HCT116 (cell line): ENCODE data around the gene OR5K4. TPM values are rescaled to one million over a fixed set of nuclear protein-coding genes. Genes with fewer than 3 reads are reported as not detected.

Experiments used
- ATAC-seq: fragments of 200-7000 bp; cut with Tn5 transposase; 2 replicates; pipeline ENCODE4 v1.9.1; 2020; ENCODE audit warnings: mild to moderate bottlenecking, moderate library complexity
- BruUV-seq: library from RNA; stranded (reverse); fragments of 400-500 nt; replicated peaks from 2 replicates; lab custom pipeline; 2021; lab: Mats Ljungman, UMichigan
- CTCF ChIA-PET: fragments of 300-600 bp; sonication (Branson Sonifier 250); formaldehyde crosslinking; loops from one replicate; lab custom pipeline; 2021; ENCODE audit warnings: antibody characterized with exemption; lab: Charles Lee
- POLR2A ChIA-PET: fragments of 300-600, 350-600 bp; sonication (Branson Sonifier 250); formaldehyde crosslinking; loops from one replicate; lab custom pipeline; 2021; ENCODE audit warnings: antibody characterized with exemption; lab: Charles Lee
- RAD21 ChIA-PET, 2 experiments: fragments of 300-600 bp; sonication (Branson Sonifier 250); formaldehyde crosslinking; loops; one replicate each; lab custom pipeline; 2023; ENCODE audit warnings: low total read pairs in 2 of 2; ENCODE audit not compliant: uncharacterized antibody in 2 of 2, unreplicated experiment in 2 of 2, low non-redundant PET in 1 of 2; lab: Charles Lee
- DNase-seq: peaks from one replicate; pipeline ENCODE4 v3.0.0-alpha.2; 2010; ENCODE audit warnings: low read depth, low spot score
- H2AFZ ChIP-seq: fragments of 200-600 bp; shearing (Covaris generic), sonication (generic); 2 replicates; pipeline ENCODE4 v1.6.1; 2017; ENCODE audit warnings: low read depth, mixed run types, mixed read lengths, antibody characterized with exemption, low read length; ENCODE audit not compliant: poor library complexity, severe bottlenecking
- H3K27ac ChIP-seq: 2 replicates; pipeline ENCODE4 v1.5.1; 2012; ENCODE audit warnings: low read depth, low read length
- H3K27me3 ChIP-seq: fragments of 200-600 bp; sonication (generic); 2 replicates; pipeline ENCODE4 v1.6.1; 2016; ENCODE audit warnings: mixed run types, low read length, mixed read lengths; ENCODE audit not compliant: insufficient read depth
- H3K36me3 ChIP-seq, 2 experiments: fragments of 200-500 bp in 1 of 2; fragments of 200-600 bp in 1 of 2; sonication (Bioruptor generic) in 1 of 2; sonication (generic) in 1 of 2; 2 replicates each; pipeline versions ENCODE4 v1.5.1 to v1.6.1; 2014 to 2016; ENCODE audit warnings: low read length in 2 of 2, inconsistent platforms in 1 of 2, mixed read lengths in 1 of 2, mixed run types in 1 of 2; ENCODE audit not compliant: insufficient read depth in 2 of 2, control insufficient read depth in 1 of 2
- H3K4me1 ChIP-seq, 2 experiments: fragments of 200-600 bp in 1 of 2; sonication (generic) in 1 of 2; 2 replicates each; pipeline versions ENCODE4 v1.5.1 to v1.6.1; 2012 to 2017; ENCODE audit warnings: low read length in 2 of 2, inconsistent platforms in 1 of 2, mild to moderate bottlenecking in 1 of 2, mixed read lengths in 1 of 2, mixed run types in 1 of 2, moderate library complexity in 1 of 2; ENCODE audit not compliant: insufficient read depth in 2 of 2, control insufficient read depth in 1 of 2
- H3K4me2 ChIP-seq: fragments of 200-600 bp; sonication (generic); 2 replicates; pipeline ENCODE4 v1.6.1; 2017; ENCODE audit warnings: mixed run types, low read length, mixed read lengths
- H3K4me3 ChIP-seq, 2 experiments: fragments of 200-600 bp in 1 of 2; sonication (generic) in 1 of 2; replicated peaks in 1 of 2; 2 replicates each; pipeline ENCODE4 v1.5.1; 2011 to 2016; ENCODE audit warnings: low read length in 2 of 2, control low read depth in 1 of 2, low read depth in 1 of 2, mild to moderate bottlenecking in 1 of 2, mixed read lengths in 1 of 2, mixed run types in 1 of 2
- H3K79me2 ChIP-seq: fragments of 200-600 bp; sonication (generic); 2 replicates; pipeline ENCODE4 v1.6.1; 2017; ENCODE audit warnings: mild to moderate bottlenecking, mixed run types, low read length, moderate library complexity, mixed read lengths; ENCODE audit not compliant: insufficient read depth
- H3K9ac ChIP-seq: fragments of 200-600 bp; sonication (generic); 2 replicates; pipeline ENCODE4 v1.6.1; 2016; ENCODE audit warnings: low read length, mixed read lengths
- H3K9me2 ChIP-seq: fragments of 200-600 bp; sonication (generic), shearing (Covaris generic); 2 replicates; pipeline ENCODE4 v1.6.1; 2017; ENCODE audit warnings: mixed run types, mild to moderate bottlenecking, moderate library complexity; ENCODE audit not compliant: insufficient read depth
- H3K9me3 ChIP-seq, 2 experiments: fragments of 200-500 bp in 1 of 2; fragments of 200-600 bp in 1 of 2; sonication (Bioruptor generic) in 1 of 2; sonication (generic) in 1 of 2; 2 replicates each; pipeline ENCODE4 v1.6.1; 2014 to 2017; ENCODE audit warnings: low read length in 2 of 2, mixed read lengths in 2 of 2, inconsistent platforms in 1 of 2, low read depth in 1 of 2, mild to moderate bottlenecking in 1 of 2, mixed run types in 1 of 2, moderate library complexity in 1 of 2; ENCODE audit not compliant: control insufficient read depth in 1 of 2, insufficient read depth in 1 of 2
- H4K20me1 ChIP-seq: fragments of 200-600 bp; sonication (generic), shearing (Covaris generic); 2 replicates; pipeline ENCODE4 v1.6.1; 2017; ENCODE audit warnings: mixed run types, mild to moderate bottlenecking, moderate library complexity; ENCODE audit not compliant: insufficient read depth
- CBX3 ChIP-seq: IDR thresholded peaks from 2 replicates; pipeline ENCODE4 v1.6.1; 2012; ENCODE audit warnings: low read depth
- CEBPB ChIP-seq: IDR thresholded peaks from 2 replicates; pipeline ENCODE4 v1.6.1; 2012; ENCODE audit warnings: low read depth
- EGR1 ChIP-seq: IDR thresholded peaks from 2 replicates; pipeline ENCODE4 v1.6.1; 2012; ENCODE audit warnings: low read depth
- ELF1 ChIP-seq: IDR thresholded peaks from 2 replicates; pipeline ENCODE4 v1.6.1; 2012; ENCODE audit warnings: low read depth, borderline replicate concordance
- EZH2 ChIP-seq: fragments of 200-600 bp; sonication (generic); IDR thresholded peaks from 2 replicates; pipeline ENCODE4 v1.6.1; 2017; ENCODE audit warnings: antibody characterized with exemption, mixed run types
- FOSL1 ChIP-seq: IDR thresholded peaks from 2 replicates; pipeline ENCODE4 v1.6.1; 2012; ENCODE audit warnings: low read depth
- JUND ChIP-seq: IDR thresholded peaks from 2 replicates; pipeline ENCODE4 v1.6.1; 2012
- POLR2A ChIP-seq: IDR thresholded peaks from 2 replicates; pipeline ENCODE4 v1.7.0; 2011; ENCODE audit warnings: borderline replicate concordance; ENCODE audit not compliant: insufficient read depth, insufficient read length; ENCODE audit errors: extremely low read depth
- POLR2AphosphoS5 ChIP-seq: IDR thresholded peaks from 2 replicates; pipeline ENCODE4 v1.6.1; 2011; ENCODE audit warnings: mild to moderate bottlenecking, low read depth, low read length, moderate library complexity
- SIN3A ChIP-seq: IDR thresholded peaks from 2 replicates; pipeline ENCODE4 v1.6.1; 2012; ENCODE audit warnings: low read depth
- SP1 ChIP-seq: IDR thresholded peaks from 2 replicates; pipeline ENCODE4 v1.6.1; 2012; ENCODE audit warnings: low read depth
- TCF7L2 ChIP-seq: IDR thresholded peaks from 2 replicates; pipeline ENCODE4 v1.7.0; 2011; ENCODE audit warnings: borderline replicate concordance, inconsistent platforms; ENCODE audit not compliant: insufficient read depth, insufficient read length; ENCODE audit errors: extremely low read depth
- YY1 ChIP-seq: IDR thresholded peaks from 2 replicates; pipeline ENCODE4 v1.6.1; 2011; ENCODE audit warnings: low read length, low read depth, moderate library complexity, mild to moderate bottlenecking; ENCODE audit not compliant: insufficient replicate concordance; ENCODE audit errors: extremely low read depth
- ZFX ChIP-seq: fragments of 450-650 bp; IDR thresholded peaks from 2 replicates; pipeline ENCODE4 v1.6.1; 2017
- ZNF274 ChIP-seq: fragments of 200-500 bp; sonication (Bioruptor generic); IDR thresholded peaks from 2 replicates; pipeline ENCODE4 v1.6.1; 2014; ENCODE audit warnings: mild to moderate bottlenecking, low read depth, low read length, inconsistent platforms
- intact Hi-C: fragments of 100-400 bp; cut with micrococcal nuclease; formaldehyde crosslinking; loops from 2 replicates; pipeline ENCODE4 v1.10.0; 2022
- total RNA-seq: library from RNA; stranded (reverse); gene quantifications from one replicate; pipeline ENCODE4 v1.2.1, GENCODE V29; 2021; ENCODE audit not compliant: unreplicated experiment
- TF ChIP-seq, protein P1 (sequence below): IDR thresholded peaks from 2 replicates; pipeline ENCODE4 v1.6.1; 2012
- TF ChIP-seq, protein P2 (sequence below): IDR thresholded peaks from 2 replicates; pipeline ENCODE4 v1.6.1; 2012
- TF ChIP-seq, protein P3 (sequence below): IDR thresholded peaks from 2 replicates; pipeline ENCODE4 v1.6.1; 2012; ENCODE audit warnings: low read depth
- TF ChIP-seq, protein P4 (sequence below): IDR thresholded peaks from 2 replicates; pipeline ENCODE4 v1.6.1; 2011; ENCODE audit warnings: mild to moderate bottlenecking, low read length, moderate library complexity; ENCODE audit not compliant: insufficient replicate concordance; ENCODE audit errors: extremely low read depth

Gene OR5K4
- total RNA-seq, 1 experiment from 2014 or later, result not detected

DNA sequence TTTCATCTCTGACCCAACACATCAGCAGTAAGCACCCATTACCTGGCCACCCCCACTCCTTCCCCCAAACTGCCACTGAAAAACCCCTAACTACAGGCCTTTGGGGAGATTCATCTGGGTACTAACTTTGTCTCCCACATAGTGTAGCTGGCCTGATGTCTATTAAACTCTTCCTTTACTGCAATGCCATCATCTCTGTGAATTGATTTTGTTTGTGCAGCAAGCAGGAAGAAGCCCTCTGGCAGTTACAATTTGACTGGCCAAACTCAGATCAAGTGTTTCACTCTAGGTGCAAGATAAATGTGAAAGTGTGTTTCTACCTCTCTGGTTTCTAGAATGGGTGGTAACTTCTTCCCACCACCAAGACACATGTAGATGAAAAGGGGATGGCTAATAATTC is 26.7 kb upstream of the OR5K4 start:
- no peak overlapping the region for H3K9ac ChIP-seq
- H3K4me3 ChIP-seq, result no peak overlapping the region
- no peak overlapping the region for H3K27ac ChIP-seq
- intact Hi-C loops, result loop anchor here (10.0 kb wide), 1 partner anchor 488 kb away; no protein-coding TSS in a partner anchor
- H3K4me1 ChIP-seq, result peaks cover 0 to 4% of the 10 kb centered on the region in 2 experiments; a peak in 1 of 4 replicates
- no peak for DNase-seq
- BruUV-seq, result no TSS peak
- no peaks in the 10 kb centered on the region for H3K36me3 ChIP-seq
- no peaks in the 10 kb centered on the region for H3K9me3 ChIP-seq
- POLR2A ChIA-PET, result no interaction called here
- no peaks in the 10 kb centered on the region for H3K9me2 ChIP-seq
- H3K79me2 ChIP-seq, result no peaks in the 10 kb centered on the region
- H3K4me2 ChIP-seq, result no peak overlapping the region
- RAD21 ChIA-PET, result no interaction called here
- CTCF ChIA-PET, result no interaction called here
- H3K27me3 ChIP-seq, result no peaks in the 10 kb centered on the region
- no peak for TF ChIP-seq POLR2AphosphoS5
- TF ChIP-seq SIN3A, result no peak
- TF ChIP-seq CBX3, result no peak
- TF ChIP-seq, protein P1, sequence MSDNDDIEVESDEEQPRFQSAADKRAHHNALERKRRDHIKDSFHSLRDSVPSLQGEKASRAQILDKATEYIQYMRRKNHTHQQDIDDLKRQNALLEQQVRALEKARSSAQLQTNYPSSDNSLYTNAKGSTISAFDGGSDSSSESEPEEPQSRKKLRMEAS, result no peak
- TF ChIP-seq, protein P2, sequence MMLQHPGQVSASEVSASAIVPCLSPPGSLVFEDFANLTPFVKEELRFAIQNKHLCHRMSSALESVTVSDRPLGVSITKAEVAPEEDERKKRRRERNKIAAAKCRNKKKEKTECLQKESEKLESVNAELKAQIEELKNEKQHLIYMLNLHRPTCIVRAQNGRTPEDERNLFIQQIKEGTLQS, result no peak
- TF ChIP-seq ELF1, result no peak
- no peak for TF ChIP-seq SP1
- TF ChIP-seq POLR2A, result no peak
- no peak for TF ChIP-seq EZH2
- no peak for TF ChIP-seq TCF7L2
- TF ChIP-seq FOSL1, result no peak
- no peak for TF ChIP-seq ZFX
- TF ChIP-seq YY1, result no peak
- no peak for TF ChIP-seq CEBPB
- TF ChIP-seq, protein P3, sequence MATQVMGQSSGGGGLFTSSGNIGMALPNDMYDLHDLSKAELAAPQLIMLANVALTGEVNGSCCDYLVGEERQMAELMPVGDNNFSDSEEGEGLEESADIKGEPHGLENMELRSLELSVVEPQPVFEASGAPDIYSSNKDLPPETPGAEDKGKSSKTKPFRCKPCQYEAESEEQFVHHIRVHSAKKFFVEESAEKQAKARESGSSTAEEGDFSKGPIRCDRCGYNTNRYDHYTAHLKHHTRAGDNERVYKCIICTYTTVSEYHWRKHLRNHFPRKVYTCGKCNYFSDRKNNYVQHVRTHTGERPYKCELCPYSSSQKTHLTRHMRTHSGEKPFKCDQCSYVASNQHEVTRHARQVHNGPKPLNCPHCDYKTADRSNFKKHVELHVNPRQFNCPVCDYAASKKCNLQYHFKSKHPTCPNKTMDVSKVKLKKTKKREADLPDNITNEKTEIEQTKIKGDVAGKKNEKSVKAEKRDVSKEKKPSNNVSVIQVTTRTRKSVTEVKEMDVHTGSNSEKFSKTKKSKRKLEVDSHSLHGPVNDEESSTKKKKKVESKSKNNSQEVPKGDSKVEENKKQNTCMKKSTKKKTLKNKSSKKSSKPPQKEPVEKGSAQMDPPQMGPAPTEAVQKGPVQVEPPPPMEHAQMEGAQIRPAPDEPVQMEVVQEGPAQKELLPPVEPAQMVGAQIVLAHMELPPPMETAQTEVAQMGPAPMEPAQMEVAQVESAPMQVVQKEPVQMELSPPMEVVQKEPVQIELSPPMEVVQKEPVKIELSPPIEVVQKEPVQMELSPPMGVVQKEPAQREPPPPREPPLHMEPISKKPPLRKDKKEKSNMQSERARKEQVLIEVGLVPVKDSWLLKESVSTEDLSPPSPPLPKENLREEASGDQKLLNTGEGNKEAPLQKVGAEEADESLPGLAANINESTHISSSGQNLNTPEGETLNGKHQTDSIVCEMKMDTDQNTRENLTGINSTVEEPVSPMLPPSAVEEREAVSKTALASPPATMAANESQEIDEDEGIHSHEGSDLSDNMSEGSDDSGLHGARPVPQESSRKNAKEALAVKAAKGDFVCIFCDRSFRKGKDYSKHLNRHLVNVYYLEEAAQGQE, result no peak
- TF ChIP-seq JUND, result no peak
- no peak for TF ChIP-seq ZNF274
- TF ChIP-seq, protein P4, sequence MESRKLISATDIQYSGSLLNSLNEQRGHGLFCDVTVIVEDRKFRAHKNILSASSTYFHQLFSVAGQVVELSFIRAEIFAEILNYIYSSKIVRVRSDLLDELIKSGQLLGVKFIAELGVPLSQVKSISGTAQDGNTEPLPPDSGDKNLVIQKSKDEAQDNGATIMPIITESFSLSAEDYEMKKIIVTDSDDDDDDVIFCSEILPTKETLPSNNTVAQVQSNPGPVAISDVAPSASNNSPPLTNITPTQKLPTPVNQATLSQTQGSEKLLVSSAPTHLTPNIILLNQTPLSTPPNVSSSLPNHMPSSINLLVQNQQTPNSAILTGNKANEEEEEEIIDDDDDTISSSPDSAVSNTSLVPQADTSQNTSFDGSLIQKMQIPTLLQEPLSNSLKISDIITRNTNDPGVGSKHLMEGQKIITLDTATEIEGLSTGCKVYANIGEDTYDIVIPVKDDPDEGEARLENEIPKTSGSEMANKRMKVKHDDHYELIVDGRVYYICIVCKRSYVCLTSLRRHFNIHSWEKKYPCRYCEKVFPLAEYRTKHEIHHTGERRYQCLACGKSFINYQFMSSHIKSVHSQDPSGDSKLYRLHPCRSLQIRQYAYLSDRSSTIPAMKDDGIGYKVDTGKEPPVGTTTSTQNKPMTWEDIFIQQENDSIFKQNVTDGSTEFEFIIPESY, result no peak
- TF ChIP-seq EGR1, result no peak
- TF ChIP-seq, all 23 proteins: peak for 0
- Histone ChIP-seq H4K20me1 (no peaks in the 10 kb centered on the region), H2AFZ (no peak overlapping the region)
- no peak for ATAC-seq
